Stomach (tissue), 4 donors: ENCODE measurements around the gene TENM4.

Experiments used
- EP300 ChIP-seq: sonication (generic); formaldehyde crosslinking; IDR thresholded peaks from one replicate; pipeline ENCODE4 v1.6.1; 2017; ENCODE audit warnings: antibody characterized with exemption
- POLR2A ChIP-seq, 4 donors: fragments of 450-650 bp; IDR thresholded peaks; one replicate each; pipeline ENCODE4 v1.6.1; 2016; ENCODE audit warnings: antibody characterized with exemption in 4 of 4, control low read depth in 2 of 4, mild to moderate bottlenecking in 1 of 4, moderate library complexity in 1 of 4
- POLR2AphosphoS5 ChIP-seq, 3 donors: sonication (generic); formaldehyde crosslinking; IDR thresholded peaks; one replicate each; pipeline ENCODE4 v1.6.1; 2016; ENCODE audit warnings: antibody characterized with exemption in 3 of 3
- TF ChIP-seq, protein P1 (sequence below), 7 experiments: fragments of 450-650 bp in 4 of 7; fragments of 200-600 bp in 3 of 7; sonication (generic) in 3 of 7; IDR thresholded peaks; one replicate each; pipeline ENCODE4 v1.5.1; 2016 to 2019; ENCODE audit warnings: antibody characterized with exemption in 7 of 7, control low read depth in 2 of 7, mild to moderate bottlenecking in 1 of 7

DNA sequence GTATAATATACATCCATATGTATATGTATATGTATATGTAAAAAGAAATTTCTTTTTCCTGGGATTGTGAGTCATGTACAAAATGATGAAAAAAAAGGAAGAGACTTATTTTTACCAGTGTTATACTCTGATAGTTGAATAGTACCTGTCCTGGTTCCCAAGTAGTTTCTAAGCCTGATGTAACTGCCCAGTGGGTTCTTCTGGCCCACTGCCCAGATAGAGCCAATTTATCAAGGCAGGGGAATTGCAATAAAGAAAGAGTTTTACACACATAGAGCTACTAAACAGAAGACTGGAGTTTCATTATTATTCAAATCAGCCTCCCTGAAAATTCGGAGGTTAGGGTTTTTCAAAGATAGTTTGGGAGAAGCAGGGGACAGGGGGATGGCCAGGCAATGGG lies 837.0 kb downstream of the TENM4 start:
- TF ChIP-seq, protein P1, sequence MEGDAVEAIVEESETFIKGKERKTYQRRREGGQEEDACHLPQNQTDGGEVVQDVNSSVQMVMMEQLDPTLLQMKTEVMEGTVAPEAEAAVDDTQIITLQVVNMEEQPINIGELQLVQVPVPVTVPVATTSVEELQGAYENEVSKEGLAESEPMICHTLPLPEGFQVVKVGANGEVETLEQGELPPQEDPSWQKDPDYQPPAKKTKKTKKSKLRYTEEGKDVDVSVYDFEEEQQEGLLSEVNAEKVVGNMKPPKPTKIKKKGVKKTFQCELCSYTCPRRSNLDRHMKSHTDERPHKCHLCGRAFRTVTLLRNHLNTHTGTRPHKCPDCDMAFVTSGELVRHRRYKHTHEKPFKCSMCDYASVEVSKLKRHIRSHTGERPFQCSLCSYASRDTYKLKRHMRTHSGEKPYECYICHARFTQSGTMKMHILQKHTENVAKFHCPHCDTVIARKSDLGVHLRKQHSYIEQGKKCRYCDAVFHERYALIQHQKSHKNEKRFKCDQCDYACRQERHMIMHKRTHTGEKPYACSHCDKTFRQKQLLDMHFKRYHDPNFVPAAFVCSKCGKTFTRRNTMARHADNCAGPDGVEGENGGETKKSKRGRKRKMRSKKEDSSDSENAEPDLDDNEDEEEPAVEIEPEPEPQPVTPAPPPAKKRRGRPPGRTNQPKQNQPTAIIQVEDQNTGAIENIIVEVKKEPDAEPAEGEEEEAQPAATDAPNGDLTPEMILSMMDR (IDR thresholded peaks at IDR 0.05): no peak
- no peak for TF ChIP-seq POLR2AphosphoS5 (IDR thresholded peaks at IDR 0.05)
- TF ChIP-seq EP300: no peak
- no peak for TF ChIP-seq POLR2A (IDR thresholded peaks at IDR 0.05)
